H1 (cell line): Measurements from ENCODE around the gene FICD. TPM values are rescaled to one million over a fixed set of nuclear protein-coding genes. Genes with fewer than 3 reads are reported as not detected.

Source experiments
- CTCF ChIA-PET: fragments of 300-600 bp; sonication (Branson Sonifier 250); formaldehyde crosslinking; loops from one replicate; lab custom pipeline; 2021; ENCODE audit not compliant: partially characterized antibody; lab: Charles Lee
- POLR2A ChIA-PET: fragments of 300-600 bp; sonication (Branson Sonifier 250); formaldehyde crosslinking; loops from one replicate; lab custom pipeline; 2021; ENCODE audit warnings: inconsistent platforms; ENCODE audit not compliant: partially characterized antibody; lab: Charles Lee
- DNase-seq, 2 experiments: peaks; one replicate each; pipeline versions ENCODE4 v3.0.0 to v3.0.0-alpha.2; 2010 to 2022; ENCODE audit warnings: low spot score in 2 of 2, low read depth in 1 of 2, mixed read lengths in 1 of 2
- FAIRE-seq: peaks from 2 replicates; lab custom pipeline; 2011; peaks lifted over from hg19 to GRCh38; lab: Jason Lieb, UNC
- H2AFZ ChIP-seq: 2 replicates; pipeline ENCODE4 v1.8.1; 2012; ENCODE audit warnings: low read length, inconsistent platforms
- H2AK5ac ChIP-seq: 2 replicates; pipeline ENCODE4 v1.6.1; 2013; ENCODE audit warnings: low read depth, low read length
- H2BK120ac ChIP-seq: replicated peaks from 2 replicates; pipeline ENCODE3; 2013; ENCODE audit warnings: low read depth, low read length, inconsistent platforms
- H2BK12ac ChIP-seq: 2 replicates; pipeline ENCODE4 v1.6.1; 2013; ENCODE audit warnings: low read depth, low read length
- H2BK15ac ChIP-seq: 2 replicates; pipeline ENCODE4 v1.6.1; 2013; ENCODE audit warnings: low read length
- H2BK20ac ChIP-seq: 2 replicates; pipeline ENCODE4 v1.6.1; 2013; ENCODE audit warnings: low read length
- H2BK5ac ChIP-seq: 2 replicates; pipeline ENCODE4 v1.6.1; 2013; ENCODE audit warnings: low read depth, low read length
- H3K14ac ChIP-seq: 2 replicates; pipeline ENCODE4 v1.6.1; 2013; ENCODE audit warnings: inconsistent platforms; ENCODE audit not compliant: insufficient read length
- H3K18ac ChIP-seq: 2 replicates; pipeline ENCODE4 v1.6.1; 2013; ENCODE audit warnings: low read length; ENCODE audit errors: extremely low read depth
- H3K23ac ChIP-seq: 2 replicates; pipeline ENCODE4 v1.6.1; 2013; ENCODE audit warnings: inconsistent platforms; ENCODE audit not compliant: insufficient read length
- H3K23me2 ChIP-seq: 2 replicates; pipeline ENCODE4 v1.6.1; 2013; ENCODE audit warnings: low read depth, low read length
- H3K27ac ChIP-seq: 2 replicates; pipeline ENCODE4 v1.6.1; 2011; ENCODE audit warnings: low read depth, low read length, inconsistent platforms
- H3K27me3 ChIP-seq, 4 experiments: replicated peaks in 1 of 4; 1 replicate in 1 of 4; 2 replicates in 3 of 4; pipeline versions ENCODE4 v1.6.1 to v1.8.1; 2011 to 2013; ENCODE audit warnings: low read length in 3 of 4, mild to moderate bottlenecking in 3 of 4, inconsistent platforms in 2 of 4, mixed read lengths in 2 of 4, moderate library complexity in 1 of 4; ENCODE audit not compliant: control insufficient read depth in 3 of 4, insufficient read depth in 3 of 4; ENCODE audit errors: extremely low read depth in 1 of 4
- H3K36me3 ChIP-seq, 4 experiments: 2 replicates each; pipeline versions ENCODE4 v1.6.1 to v1.8.1; 2011 to 2013; ENCODE audit warnings: mild to moderate bottlenecking in 4 of 4, low read length in 3 of 4, moderate library complexity in 2 of 4, control low read depth in 1 of 4, inconsistent platforms in 1 of 4; ENCODE audit not compliant: insufficient read depth in 4 of 4, control insufficient read depth in 2 of 4
- H3K4ac ChIP-seq: replicated peaks from 2 replicates; pipeline ENCODE3; 2013; ENCODE audit warnings: low read length, low read depth, mixed read lengths, inconsistent platforms; ENCODE audit not compliant: insufficient read length
- H3K4me1 ChIP-seq, 4 experiments: replicated peaks in 1 of 4; 1 replicate in 1 of 4; 2 replicates in 3 of 4; pipeline versions ENCODE4 v1.6.1 to v1.8.1; 2011 to 2013; ENCODE audit warnings: low read length in 3 of 4, inconsistent platforms in 2 of 4, mixed read lengths in 1 of 4; ENCODE audit not compliant: insufficient read depth in 4 of 4, control insufficient read depth in 3 of 4
- H3K4me2 ChIP-seq, 2 experiments: 2 replicates each; pipeline versions ENCODE4 v1.6.1 to v1.8.1; 2011 to 2013; ENCODE audit warnings: low read depth in 2 of 2, low read length in 2 of 2, control low read depth in 1 of 2, inconsistent platforms in 1 of 2, mild to moderate bottlenecking in 1 of 2; ENCODE audit not compliant: insufficient read depth in 1 of 2
- H3K4me3 ChIP-seq, 4 experiments: fragments of 200-600, 300-600 bp in 1 of 4; sonication (generic), shearing (Covaris generic), sonication (Bioruptor Twin) in 1 of 4; 2 replicates each; pipeline versions ENCODE4 v1.5.1 to v1.8.1; 2011 to 2016; ENCODE audit warnings: low read length in 4 of 4, low read depth in 3 of 4, control low read depth in 2 of 4, inconsistent platforms in 2 of 4, mild to moderate bottlenecking in 2 of 4, mixed read lengths in 1 of 4, moderate library complexity in 1 of 4; ENCODE audit not compliant: insufficient read depth in 2 of 4; ENCODE audit errors: extremely low read depth in 1 of 4
- H3K56ac ChIP-seq: replicated peaks from 2 replicates; pipeline ENCODE3; 2013; ENCODE audit warnings: low read depth, mild to moderate bottlenecking, mixed read lengths, low read length, inconsistent platforms; ENCODE audit not compliant: insufficient read length
- H3K79me1 ChIP-seq: 2 replicates; pipeline ENCODE4 v1.6.1; 2013; ENCODE audit warnings: low read depth, low read length, control low read depth
- H3K79me2 ChIP-seq, 2 experiments: 2 replicates each; pipeline versions ENCODE4 v1.6.1 to v1.8.1; 2012 to 2013; ENCODE audit warnings: low read length in 2 of 2, mild to moderate bottlenecking in 2 of 2, inconsistent platforms in 1 of 2; ENCODE audit not compliant: insufficient read depth in 2 of 2, control insufficient read depth in 1 of 2
- H3K9ac ChIP-seq, 4 experiments: replicated peaks in 1 of 4; 1 replicate in 1 of 4; 2 replicates in 3 of 4; pipeline versions ENCODE4 v1.6.1 to v1.8.1; 2011 to 2013; ENCODE audit warnings: low read depth in 3 of 4, low read length in 3 of 4, control low read depth in 2 of 4, mild to moderate bottlenecking in 2 of 4, moderate library complexity in 2 of 4, inconsistent platforms in 1 of 4; ENCODE audit errors: extremely low read depth in 1 of 4
- H3K9me3 ChIP-seq, 2 experiments: 2 replicates each; pipeline versions ENCODE4 v1.6.1 to v1.8.1; 2012 to 2013; ENCODE audit warnings: mild to moderate bottlenecking in 2 of 2, moderate library complexity in 2 of 2, control low read depth in 1 of 2, inconsistent platforms in 1 of 2, low read depth in 1 of 2, low read length in 1 of 2, mixed read lengths in 1 of 2; ENCODE audit not compliant: insufficient read depth in 2 of 2
- H4K20me1 ChIP-seq, 2 experiments: replicated peaks in 1 of 2; 2 replicates each; pipeline versions ENCODE3 to v1.8.1; 2011 to 2013; ENCODE audit warnings: inconsistent platforms in 2 of 2, low read length in 2 of 2, mild to moderate bottlenecking in 1 of 2; ENCODE audit not compliant: insufficient read depth in 2 of 2, control insufficient read depth in 1 of 2
- H4K5ac ChIP-seq: 2 replicates; pipeline ENCODE4 v1.6.1; 2013; ENCODE audit warnings: low read length, low read depth, mixed read lengths, inconsistent platforms; ENCODE audit not compliant: insufficient read length
- H4K8ac ChIP-seq: 2 replicates; pipeline ENCODE4 v1.8.0; 2013; ENCODE audit warnings: mild to moderate bottlenecking, moderate library complexity, low read length, inconsistent platforms; ENCODE audit not compliant: insufficient read depth; ENCODE audit errors: extremely low read depth
- H4K91ac ChIP-seq: replicated peaks from 2 replicates; pipeline ENCODE3; 2013; ENCODE audit warnings: low read length, mixed read lengths, inconsistent platforms; ENCODE audit not compliant: insufficient read length
- BCL11A ChIP-seq, 2 experiments: IDR thresholded peaks; one replicate each; pipeline ENCODE4 v1.6.1; 2011; ENCODE audit warnings: low read depth in 2 of 2, low read length in 2 of 2, mild to moderate bottlenecking in 2 of 2
- CTBP2 ChIP-seq: IDR thresholded peaks from 2 replicates; pipeline ENCODE4 v1.7.0; 2011; ENCODE audit warnings: borderline replicate concordance, mild to moderate bottlenecking, moderate library complexity, mixed read lengths, low read length; ENCODE audit not compliant: insufficient read depth, insufficient read length
- EP300 ChIP-seq, 2 experiments: IDR thresholded peaks; 1 replicate in 1 of 2; 2 replicates in 1 of 2; pipeline ENCODE4 v1.6.1; 2011 to 2012; ENCODE audit warnings: low read depth in 2 of 2, low read length in 2 of 2, mild to moderate bottlenecking in 2 of 2, borderline replicate concordance in 1 of 2, inconsistent platforms in 1 of 2, moderate library complexity in 1 of 2
- JUND ChIP-seq: IDR thresholded peaks from 2 replicates; pipeline ENCODE4 v1.6.1; 2011; ENCODE audit warnings: mild to moderate bottlenecking, improper control_type of control experiment, low read length
- KDM1A ChIP-seq: fragments of 200-600, 300-600 bp; sonication (generic); IDR thresholded peaks from 2 replicates; pipeline ENCODE4 v1.7.1; 2016; ENCODE audit warnings: mild to moderate bottlenecking, low read length, borderline replicate concordance
- NRF1 ChIP-seq: IDR thresholded peaks from 2 replicates; pipeline ENCODE4 v1.6.1; 2011; ENCODE audit warnings: mild to moderate bottlenecking, low read depth, low read length, improper control_type of control experiment
- POLR2AphosphoS5 ChIP-seq: IDR thresholded peaks from 2 replicates; pipeline ENCODE4 v1.6.1; 2011; ENCODE audit warnings: low read depth, low read length
- RNF2 ChIP-seq: fragments of 200-900, 300-1000 bp; sonication (generic); IDR thresholded peaks from 2 replicates; pipeline ENCODE4 v1.7.1; 2016; ENCODE audit warnings: borderline replicate concordance, low read depth, mild to moderate bottlenecking, antibody characterized with exemption, low read length; ENCODE audit not compliant: poor library complexity, severe bottlenecking; ENCODE audit errors: missing control alignments
- SIN3A ChIP-seq, 2 experiments: IDR thresholded peaks in 1 of 2; conservative IDR thresholded peaks in 1 of 2; 2 replicates each; pipeline ENCODE4 v1.6.1; 2011 to 2012; ENCODE audit warnings: low read length in 2 of 2, improper control_type of control experiment in 1 of 2, low read depth in 1 of 2, mild to moderate bottlenecking in 1 of 2
- SIX5 ChIP-seq: IDR thresholded peaks from 2 replicates; pipeline ENCODE4 v1.6.1; 2011; ENCODE audit warnings: mild to moderate bottlenecking, low read depth, low read length
- SP4 ChIP-seq: IDR thresholded peaks from 2 replicates; pipeline ENCODE4 v1.6.1; 2012; ENCODE audit warnings: low read length, inconsistent platforms
- WGBS, 2 experiments: shearing (Covaris generic) in 1 of 2; methylation state at CpG; one replicate each; pipeline versions ENCODE4 v1.1.6 to v1.1.7; 2013 to 2015; ENCODE audit warnings: low lambda C conversion rate in 2 of 2, mixed read lengths in 2 of 2, inconsistent platforms in 1 of 2, low coverage in 1 of 2, missing lambda C conversion rate in 1 of 2; ENCODE audit not compliant: insufficient replicate concordance in 2 of 2, insufficient coverage in 1 of 2, insufficient read length in 1 of 2; ENCODE audit errors: extremely low coverage in 1 of 2, missing lambda C conversion rate in 1 of 2; 5-methylcytosine and 5-hydroxymethylcytosine counted together
- polyA plus RNA-seq, 7 experiments: library from polyadenylated mRNA; depleted of rRNA in 3 of 7; stranded (reverse) in 5 of 7; unstranded in 2 of 7; fragments of >200 nt in 5 of 7; fragments of 200-250 nt in 2 of 7; gene quantifications; 1 replicate in 5 of 7; 2 replicates in 1 of 7; 4 replicates in 1 of 7; pipeline versions ENCODE4 v1.2.1 to v1.2.3, GENCODE V29; 2011 to 2013; ENCODE audit warnings: missing spikeins in 2 of 7, mixed read lengths in 2 of 7
- total RNA-seq: library from RNA; stranded (reverse); fragmentation: NEBNext Ultra II Directional; extraction: Animal tissue kit (Norgen Biotek cat#: 25700); gene quantifications from 2 replicates; pipeline ENCODE4 v1.2.1, GENCODE V29; 2021

The FICD gene
- total and polyA plus RNA-seq, 2 of the 8 experiments (the other 6 are each of a cell fraction or from before 2014, with no cell fraction given), result 2.2 to 6.0 TPM

DNA sequence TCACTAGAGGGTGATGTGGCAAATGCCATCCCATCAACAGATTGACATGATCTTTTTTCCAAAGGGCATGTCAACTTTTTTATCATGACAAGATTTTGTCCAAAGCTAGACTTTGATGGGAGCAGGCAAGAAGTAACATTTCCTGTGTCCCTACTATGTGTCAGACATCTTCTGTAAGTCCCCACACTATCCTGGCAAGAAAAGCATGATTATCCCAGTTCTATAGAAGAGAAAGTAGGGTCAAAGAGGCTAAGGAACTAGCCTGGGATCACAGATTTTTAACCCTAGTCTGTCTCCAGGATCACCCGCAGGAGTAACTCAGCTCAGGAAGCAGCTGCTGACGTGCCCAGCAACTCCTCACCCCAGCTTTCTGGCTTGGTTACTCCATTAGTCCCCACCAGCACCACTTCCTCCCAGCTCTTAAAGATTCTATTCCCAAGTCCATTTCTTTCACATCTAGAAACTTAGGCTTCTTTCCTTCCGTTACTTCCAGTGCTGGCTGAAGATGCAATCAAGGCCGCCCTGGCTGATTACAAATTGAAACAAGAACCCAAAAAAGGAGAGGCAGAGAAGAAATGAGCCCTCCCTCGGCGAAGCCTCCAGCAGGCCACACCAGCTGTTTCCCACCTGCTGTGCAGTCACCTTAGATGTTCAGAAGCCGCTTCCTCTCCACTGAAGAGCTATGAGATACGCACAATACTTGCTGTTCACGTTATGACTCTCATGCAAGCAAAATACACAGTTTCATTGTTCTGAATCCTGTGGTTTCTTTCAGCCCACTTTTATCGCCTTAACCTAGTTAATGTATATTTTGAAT is 53.5 kb downstream of the FICD start:
- no peak overlapping the region for H3K14ac ChIP-seq
- H4K8ac ChIP-seq, result no peak overlapping the region
- H3K9ac ChIP-seq, result no peak overlapping the region
- 93% methylated on average over 10 of the region's 10 CpGs; no CpG with 5 or more reads in 1 of the 2 experiments for WGBS, 2 experiments
- POLR2A ChIA-PET, result interaction anchor here (1.0 to 1.7 kb wide), 3 partner anchors 8 to 50 kb away, joined by 3 to 6 read pairs (median 4); partner anchors contain the start of gene SART3
- H2AFZ ChIP-seq, result no peak overlapping the region
- DNase-seq, result peak in 1 of 2 experiments; percentile 19
- no peak overlapping the region for H3K56ac ChIP-seq
- no peak overlapping the region for H3K23ac ChIP-seq
- no peaks in the 10 kb centered on the region for H3K4me1 ChIP-seq
- no peak overlapping the region for H4K91ac ChIP-seq
- no peak overlapping the region for H3K18ac ChIP-seq
- no peak overlapping the region for H3K4me2 ChIP-seq
- H3K27me3 ChIP-seq, result no peaks in the 10 kb centered on the region
- no peak overlapping the region for H2BK120ac ChIP-seq
- no peak for FAIRE-seq
- no peak overlapping the region for H4K5ac ChIP-seq
- no peak overlapping the region for H2BK15ac ChIP-seq
- no peaks in the 10 kb centered on the region for H3K23me2 ChIP-seq
- peaks cover 0 to 4% of the 10 kb centered on the region in 2 experiments for H4K20me1 ChIP-seq
- no peaks in the 10 kb centered on the region for H3K79me1 ChIP-seq
- H3K4me3 ChIP-seq, result no peak overlapping the region
- H2BK5ac ChIP-seq, result no peak overlapping the region
- no peak overlapping the region for H3K4ac ChIP-seq
- H2BK20ac ChIP-seq, result no peak overlapping the region
- peaks cover 24 to 55% (median 47%) of the 10 kb centered on the region in 4 experiments for H3K36me3 ChIP-seq
- H2BK12ac ChIP-seq, result no peak overlapping the region
- no peak overlapping the region for H3K27ac ChIP-seq
- peaks cover 0 to 5% of the 10 kb centered on the region in 2 experiments; a peak in 1 of 4 replicates for H3K79me2 ChIP-seq
- no peaks in the 10 kb centered on the region for H3K9me3 ChIP-seq
- H2AK5ac ChIP-seq, result no peak overlapping the region
- CTCF ChIA-PET, result interaction anchor here (0.5 to 24.3 kb wide), 7 partner anchors 9 to 236 kb away, joined by 3 to 523 read pairs (median 5); no protein-coding TSS in a partner anchor
- TF ChIP-seq POLR2AphosphoS5 (no peak), EP300 (IDR thresholded peaks at IDR 0.05; ENCODE audit: borderline replicate concordance in 1 of 2, low read depth in 2 of 2, low read length in 2 of 2) (no peak), BCL11A (IDR thresholded peaks at IDR 0.05; ENCODE audit: low read depth in 2 of 2, low read length in 2 of 2) (no peak), RNF2 (no peak), SIN3A (conservative IDR thresholded peaks at IDR 0.05 in 1 of 2, IDR thresholded peaks at IDR 0.05 in 1 of 2; ENCODE audit: low read depth in 1 of 2, low read length in 2 of 2) (no peak), KDM1A (no peak), NRF1 (no peak), JUND (no peak), CTBP2 (no peak), SIX5 (no peak), SP4 (no peak)
